GM18499 (cell line): ENCODE data around the gene SF3A1.

Experiments used
- ATAC-seq: cut with Tn5 transposase; IDR thresholded peaks from one replicate; pipeline ENCODE4 v1.9.1; 2021; ENCODE audit warnings: moderate number of reproducible peaks; ENCODE audit not compliant: insufficient read depth, unreplicated experiment

SF3A1 gene

GRCh38 chr22:30308093-30308492 lies 48.6 kb downstream of the SF3A1 start:
- no peak for ATAC-seq

- no peak for ATAC-seq
These were observed 49.6 kb downstream of the SF3A1 start for GRCh38 chr22:30307041-30307574.

GRCh38 chr22:30306627-30307011 lies 50.1 kb downstream of the SF3A1 start:
- ATAC-seq: no peak

- no peak for ATAC-seq
These were observed 50.6 kb downstream of the SF3A1 start for GRCh38 chr22:30305906-30306626.

GRCh38 chr22:30305519-30305905 lies 51.2 kb downstream of the SF3A1 start:
- no peak for ATAC-seq

- ATAC-seq: no peak
These were observed 52.0 kb downstream of the SF3A1 start for GRCh38 chr22:30304495-30305244.

- ATAC-seq: no peak
These were observed 53.9 kb downstream of the SF3A1 start for GRCh38 chr22:30302810-30303138.

- no peak for ATAC-seq
These were observed 54.5 kb downstream of the SF3A1 start for GRCh38 chr22:30301995-30302809.

GRCh38 chr22:30299322-30299721 lies 57.4 kb downstream of the SF3A1 start:
- ATAC-seq: no peak

- ATAC-seq: no peak
These were observed 58.5 kb downstream of the SF3A1 start for GRCh38 chr22:30297991-30298701.

- no peak for ATAC-seq
These were observed 59.3 kb downstream of the SF3A1 start for GRCh38 chr22:30297276-30297990.

GRCh38 chr22:30296833-30297232 lies 59.9 kb downstream of the SF3A1 start:
- ATAC-seq: no peak

- no peak for ATAC-seq
These were observed 60.4 kb downstream of the SF3A1 start for GRCh38 chr22:30296324-30296723.

- ATAC-seq: no peak
These were observed 61.1 kb downstream of the SF3A1 start for GRCh38 chr22:30295576-30295975.

GRCh38 chr22:30294830-30295229 lies 61.9 kb downstream of the SF3A1 start:
- no peak for ATAC-seq

GRCh38 chr22:30294066-30294465 lies 62.6 kb downstream of the SF3A1 start:
- ATAC-seq: no peak

- no peak for ATAC-seq
These were observed 63.7 kb downstream of the SF3A1 start for GRCh38 chr22:30293026-30293425.

GRCh38 chr22:30292069-30292970 lies 64.4 kb downstream of the SF3A1 start:
- ATAC-seq: no peak
